ENCODE measurements around the gene GPRC5C.
A peak's percentile ranks its signal among the peaks of the same experiment; 100 is the strongest.

The GPRC5C gene, protein sequence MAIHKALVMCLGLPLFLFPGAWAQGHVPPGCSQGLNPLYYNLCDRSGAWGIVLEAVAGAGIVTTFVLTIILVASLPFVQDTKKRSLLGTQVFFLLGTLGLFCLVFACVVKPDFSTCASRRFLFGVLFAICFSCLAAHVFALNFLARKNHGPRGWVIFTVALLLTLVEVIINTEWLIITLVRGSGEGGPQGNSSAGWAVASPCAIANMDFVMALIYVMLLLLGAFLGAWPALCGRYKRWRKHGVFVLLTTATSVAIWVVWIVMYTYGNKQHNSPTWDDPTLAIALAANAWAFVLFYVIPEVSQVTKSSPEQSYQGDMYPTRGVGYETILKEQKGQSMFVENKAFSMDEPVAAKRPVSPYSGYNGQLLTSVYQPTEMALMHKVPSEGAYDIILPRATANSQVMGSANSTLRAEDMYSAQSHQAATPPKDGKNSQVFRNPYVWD

DNA sequence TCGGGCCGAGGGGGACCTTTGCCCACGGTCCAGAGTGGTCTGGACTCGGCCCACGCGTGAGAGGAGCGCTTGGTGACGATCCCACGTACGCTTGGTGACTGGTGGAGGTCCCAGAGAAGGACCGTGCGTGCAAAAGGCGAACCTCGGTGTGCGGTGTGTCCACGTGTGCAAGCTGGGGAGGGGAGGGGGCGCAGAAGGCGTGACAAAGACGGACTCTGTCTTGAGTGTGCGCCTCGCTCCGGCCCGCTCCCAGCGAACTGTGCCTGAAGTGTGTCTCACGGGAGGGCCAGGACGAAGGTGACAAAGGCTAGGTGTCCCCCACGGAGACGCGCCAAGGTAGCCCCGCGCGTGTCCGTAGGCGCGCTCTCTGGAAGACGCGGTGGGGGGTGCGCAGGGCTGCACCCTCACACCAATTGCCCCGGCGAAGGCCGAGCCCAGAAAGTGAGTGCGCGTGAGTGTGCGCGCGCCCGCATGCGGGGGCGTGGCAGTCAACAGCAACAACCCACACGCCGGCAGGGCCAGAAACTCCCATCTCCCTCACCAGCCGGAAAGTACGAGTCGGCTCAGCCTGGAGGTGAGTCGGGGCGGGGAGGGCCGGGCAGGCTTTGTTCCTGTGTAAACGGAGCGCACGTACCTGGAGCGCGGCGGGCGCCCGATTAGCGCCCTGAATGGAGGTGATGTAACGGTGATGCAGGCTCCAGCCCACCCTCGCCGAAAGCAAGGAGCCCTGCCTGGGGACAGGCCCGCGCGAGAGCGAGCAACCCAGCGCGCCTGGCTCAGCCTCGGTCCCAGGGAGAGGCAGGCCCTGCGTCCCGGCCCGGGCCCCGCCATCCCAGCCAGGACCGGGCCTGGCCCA is at the start of gene GPRC5C:
Gene GPRC5C, plus strand, starts transcription at position 521 of the 856 bp plus-strand sequence. CDS start 7,689 bp downstream, outside the sequence.
- DNase-seq (ENCODE audit: low read depth, low spot score) = peak; percentile 89

DNA sequence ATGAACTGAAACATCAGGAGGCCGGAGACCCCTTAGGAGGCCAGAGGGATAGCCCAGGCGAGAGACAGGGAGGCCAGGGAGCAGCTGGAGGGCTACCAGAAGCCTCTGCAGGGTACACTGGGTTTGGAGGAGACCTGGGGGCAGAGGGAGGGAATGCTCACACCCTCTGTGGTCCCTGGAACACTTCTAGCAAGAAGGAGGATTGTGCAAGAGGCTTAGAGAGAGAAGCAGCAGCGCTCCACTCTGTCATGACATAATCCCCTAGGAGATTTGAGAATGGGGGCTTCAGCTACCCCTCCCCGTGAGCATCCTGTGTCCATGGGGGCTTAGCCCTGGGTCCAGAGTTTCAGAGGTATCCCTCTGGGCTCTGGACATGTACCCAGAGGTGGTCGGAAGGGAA is 48.7 kb upstream of the GPRC5C start:
- DNase-seq (ENCODE audit: low read depth, low spot score) = no peak

DNA sequence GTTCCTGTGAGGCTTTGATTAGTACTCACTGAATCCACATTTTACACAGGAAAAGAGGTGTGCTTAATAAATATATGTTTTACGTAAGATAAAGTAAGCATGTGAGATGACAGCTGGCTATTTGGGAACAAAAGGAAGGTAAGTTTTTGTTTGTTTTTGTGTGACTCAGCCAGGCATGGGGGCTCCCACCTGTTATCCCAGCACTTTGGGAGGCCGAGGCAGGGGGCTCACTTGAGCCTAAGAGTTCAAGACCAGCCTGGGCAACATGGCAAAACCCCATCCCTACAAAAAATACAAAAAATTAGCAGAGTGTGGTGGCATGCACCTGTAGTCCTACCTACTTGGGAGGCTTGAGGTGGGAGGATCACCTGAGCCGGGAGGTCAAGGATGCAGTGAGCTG is 46.7 kb upstream of the GPRC5C start:
- no peak for DNase-seq (ENCODE audit: low read depth, low spot score)

DNA sequence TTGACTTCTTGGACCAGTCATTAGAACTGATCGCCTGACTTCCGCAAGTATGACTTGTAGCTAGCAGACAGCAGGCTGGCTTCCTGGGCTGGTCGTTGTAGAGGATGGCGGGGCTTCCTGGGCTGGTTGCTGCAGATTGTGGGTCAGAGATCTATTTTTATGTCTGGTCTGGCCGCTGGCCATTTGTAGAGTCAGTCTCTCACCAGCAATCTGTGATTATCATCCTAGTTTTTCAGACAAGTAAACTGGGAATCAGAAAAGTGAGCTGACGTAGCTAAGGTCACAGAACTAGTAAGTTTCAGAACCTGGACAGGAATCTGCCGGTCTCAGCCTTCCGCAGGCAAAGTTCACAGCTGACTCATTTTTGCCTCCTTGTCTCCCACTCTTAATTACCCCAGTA is 45.5 kb upstream of the GPRC5C start:
- DNase-seq (ENCODE audit: low read depth, low spot score) = no peak

DNA sequence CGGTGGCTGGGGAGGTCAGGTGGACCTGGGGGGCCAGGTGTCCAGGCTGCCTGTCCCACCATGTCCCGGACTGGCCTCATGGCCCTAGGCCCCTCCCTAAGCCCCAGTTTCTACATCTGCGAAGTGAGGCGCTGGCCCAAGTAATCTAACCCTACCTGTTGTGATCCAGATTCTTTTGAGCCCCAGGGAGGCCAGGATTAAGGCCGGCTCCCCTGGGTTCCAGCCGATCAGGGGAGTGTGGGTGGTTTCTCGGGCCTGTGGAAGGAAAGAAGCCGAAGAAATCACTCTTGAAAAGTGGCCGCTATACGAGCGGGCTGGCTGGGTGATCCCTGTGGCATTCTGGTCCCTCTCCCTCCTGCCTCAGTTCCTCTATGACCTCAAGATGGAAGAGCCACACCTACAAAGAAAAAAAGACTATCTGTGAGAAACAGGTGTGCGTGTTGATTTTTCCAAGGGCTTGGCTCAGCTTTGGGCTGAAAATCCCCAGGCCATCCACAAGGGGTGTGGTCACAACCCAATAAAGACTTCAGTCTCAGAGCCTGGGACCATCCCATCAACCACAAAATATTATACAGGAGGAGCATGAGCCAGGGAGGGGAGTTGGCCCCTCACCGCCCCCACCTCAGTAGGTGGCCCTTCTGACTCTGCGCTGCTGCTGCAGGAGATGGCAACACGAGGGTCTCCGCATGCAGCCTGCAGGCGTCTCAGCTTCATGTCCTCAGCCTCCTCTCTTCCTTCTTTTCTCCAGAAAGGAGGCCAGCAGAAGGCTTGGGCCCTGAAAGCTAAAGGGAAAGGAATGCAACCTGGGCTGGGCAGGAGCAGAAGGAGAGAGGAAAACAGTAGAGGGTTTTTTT is 44.3 kb upstream of the GPRC5C start:
- DNase-seq (ENCODE audit: low read depth, low spot score) = no peak

DNA sequence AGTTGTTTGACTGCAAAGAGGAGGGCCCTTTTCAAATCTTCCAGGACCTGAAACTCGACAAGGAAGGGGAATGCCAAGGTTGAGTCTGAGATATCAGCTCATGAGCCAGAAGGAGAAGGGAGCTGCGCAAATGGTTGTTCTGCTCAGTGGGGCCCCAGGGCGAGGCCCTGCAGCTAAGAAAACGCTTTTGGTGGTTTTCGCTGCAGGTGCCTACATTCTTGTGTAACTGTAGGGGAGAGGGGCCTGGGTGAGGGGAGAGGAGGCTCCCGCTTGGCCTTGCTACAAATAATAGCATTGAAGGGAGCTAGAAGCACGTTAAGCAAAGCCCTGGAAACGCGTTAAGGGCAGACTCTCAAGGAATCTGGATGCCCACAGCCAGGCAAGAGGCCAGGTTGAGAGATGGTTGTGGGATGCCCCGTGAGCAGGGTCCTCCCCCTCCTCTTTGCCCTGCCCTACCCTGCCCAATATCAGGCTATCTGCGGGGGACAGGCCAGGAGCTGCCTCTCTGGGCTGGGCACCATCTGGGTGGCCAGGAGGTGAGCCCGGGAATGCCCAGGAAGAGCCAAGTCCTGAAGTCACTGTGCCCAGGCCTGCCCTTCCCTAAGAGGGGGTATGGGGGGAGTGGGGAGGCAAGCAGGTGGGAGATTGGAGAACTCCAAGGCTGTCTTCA is 42.7 kb upstream of the GPRC5C start:
- DNase-seq (ENCODE audit: low read depth, low spot score) = peak; percentile 33

DNA sequence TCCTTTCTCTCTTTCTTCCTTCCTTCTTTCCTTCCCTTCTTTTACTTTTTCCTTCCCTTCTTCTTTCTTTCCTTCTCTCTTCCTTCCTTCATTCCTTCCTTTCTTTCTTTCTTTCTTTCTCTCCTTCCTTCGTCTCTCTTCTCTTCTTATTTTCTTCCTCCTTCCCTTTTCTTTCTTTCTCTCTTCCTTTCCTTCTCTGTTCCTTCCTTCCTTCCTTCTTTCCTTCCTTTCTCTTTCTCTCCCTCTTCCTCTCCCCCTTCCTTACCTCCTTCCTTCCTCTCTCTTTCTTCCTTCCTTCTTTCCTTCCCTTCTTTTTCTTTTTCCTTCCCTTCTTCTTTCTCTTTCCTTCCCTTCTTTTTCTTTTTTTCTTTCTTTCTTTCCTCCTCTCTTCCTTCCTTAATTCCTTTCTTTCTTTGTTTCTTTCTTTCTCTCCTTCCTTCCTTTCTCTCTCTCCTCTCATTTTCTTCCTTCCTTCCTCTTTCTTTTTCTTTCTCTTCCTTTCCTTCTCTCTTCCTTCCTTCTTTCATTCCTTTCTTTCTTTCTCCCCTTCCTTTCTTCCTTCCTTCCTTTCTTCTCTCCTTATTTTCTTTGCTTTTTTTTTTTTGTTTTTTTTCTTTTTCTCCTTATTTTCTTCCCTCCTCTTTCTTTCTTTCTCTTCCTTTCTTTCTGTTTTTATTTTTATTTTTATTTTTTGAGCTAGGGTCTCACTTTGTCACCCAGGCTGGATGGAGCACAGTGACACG is 41.8 kb upstream of the GPRC5C start:
- no peak for DNase-seq (ENCODE audit: low read depth, low spot score)

DNA sequence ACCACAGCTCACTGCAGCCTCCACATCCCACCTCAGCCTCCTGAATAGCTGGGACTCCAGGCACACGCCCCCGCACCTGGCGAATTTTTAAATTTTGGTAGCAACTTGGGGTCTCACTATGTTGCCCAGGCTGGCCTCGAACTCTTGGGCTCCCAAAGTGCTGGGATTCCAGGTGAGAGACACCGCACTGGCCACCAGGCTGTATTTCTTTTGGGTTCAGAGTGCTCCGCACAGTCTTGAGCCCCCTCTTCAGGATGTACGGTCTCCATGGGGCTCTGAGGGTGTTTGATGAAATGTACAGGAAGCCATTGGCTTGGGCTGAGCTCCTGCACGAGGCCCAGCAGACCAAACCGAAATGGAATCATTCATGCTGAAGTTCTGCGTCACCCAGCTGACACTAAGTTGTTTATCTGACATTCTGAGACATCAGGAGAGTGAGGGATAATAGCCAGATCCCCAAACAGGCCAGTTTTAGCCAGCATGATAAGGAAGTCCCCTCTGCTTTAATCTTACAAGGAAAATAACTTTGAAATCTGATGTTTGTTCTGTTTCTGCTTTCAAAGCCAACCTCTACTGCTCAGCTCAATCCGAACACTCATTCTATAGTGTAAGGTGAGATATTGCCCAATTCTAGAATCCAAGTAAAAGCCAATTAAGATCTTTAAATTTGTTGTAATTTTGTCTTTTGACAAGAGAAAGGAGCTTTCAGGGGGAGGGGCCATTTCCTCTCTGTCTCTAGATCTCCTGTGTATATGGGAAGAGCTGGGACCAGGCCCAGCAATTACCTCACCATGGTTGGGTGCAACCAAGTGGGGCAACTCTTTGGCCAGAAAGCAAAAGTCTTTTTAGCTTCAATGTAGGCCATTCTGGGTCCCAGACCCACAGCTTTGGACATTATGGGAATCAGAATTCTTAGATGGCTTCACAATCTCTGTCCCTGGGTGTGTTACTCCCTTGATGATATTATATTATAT is 40.9 kb upstream of the GPRC5C start:
- DNase-seq (ENCODE audit: low read depth, low spot score) = peak; percentile 68

DNA sequence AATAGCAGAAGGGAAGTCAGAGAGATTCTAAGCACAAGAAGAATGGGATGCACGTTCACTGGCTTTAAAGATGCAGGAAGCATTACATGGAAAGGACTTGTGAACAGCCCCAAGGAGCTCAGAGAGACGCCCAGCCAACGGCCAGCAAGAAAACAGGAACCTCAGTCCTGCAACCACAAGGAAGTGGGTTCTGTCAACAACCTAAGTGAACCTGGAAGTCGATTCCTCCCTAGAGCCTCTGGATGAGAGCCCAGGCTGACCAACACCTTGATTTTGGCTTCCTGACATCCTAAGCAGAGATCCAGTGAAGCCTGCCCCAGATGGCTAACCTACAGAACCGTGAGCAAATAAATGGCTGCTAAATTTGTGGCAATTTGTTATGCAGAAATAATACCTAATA is 40.1 kb upstream of the GPRC5C start:
- no peak for DNase-seq (ENCODE audit: low read depth, low spot score)

DNA sequence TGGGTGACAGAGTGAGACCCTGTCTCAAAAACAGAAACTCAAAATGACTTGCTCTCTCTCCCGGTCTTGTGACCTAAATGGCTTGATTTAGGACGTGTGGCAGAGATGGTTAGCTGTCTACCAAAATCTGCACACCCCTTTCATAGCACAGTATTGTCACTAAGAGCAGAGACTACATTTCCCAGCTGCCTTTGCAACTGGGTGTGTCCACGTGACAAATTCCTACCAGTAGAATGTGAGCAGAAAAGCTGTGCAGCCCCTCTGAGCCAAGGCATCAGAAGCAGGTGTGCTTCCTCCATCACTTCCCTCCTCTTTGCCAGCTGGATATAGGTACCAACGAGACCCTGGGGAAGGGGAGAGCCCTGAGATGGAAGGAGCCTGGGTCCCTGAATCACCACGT is 39.0 kb upstream of the GPRC5C start:
- no peak for DNase-seq (ENCODE audit: low read depth, low spot score)

DNA sequence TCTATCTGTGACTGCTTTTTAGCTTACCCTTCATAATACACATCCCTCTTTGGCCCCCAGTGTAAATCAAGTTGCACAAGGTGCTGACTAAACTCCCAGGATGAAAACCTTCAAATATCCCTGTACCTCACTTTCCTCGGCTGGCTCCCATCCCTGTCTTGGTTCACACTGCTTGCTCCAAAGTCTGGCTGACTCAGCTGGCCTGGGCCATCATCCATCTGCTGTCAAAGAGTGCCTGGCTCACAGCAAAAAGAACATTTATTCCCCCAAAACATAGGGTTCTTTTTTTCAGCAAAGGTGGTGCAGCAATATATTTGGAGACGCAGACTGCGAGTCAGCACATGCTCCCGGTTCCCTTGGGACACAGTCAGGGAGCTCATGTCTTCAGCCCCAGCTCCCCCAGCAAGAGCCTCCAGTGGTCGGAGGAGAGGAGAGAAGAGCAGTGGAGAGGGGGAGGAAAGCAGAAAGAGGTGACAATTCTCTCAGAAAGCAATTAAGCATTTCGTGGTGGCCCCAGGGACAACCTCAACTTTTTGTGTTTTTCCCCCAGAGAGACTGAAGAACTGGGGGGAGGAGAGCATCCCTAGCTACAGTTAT is 38.4 kb upstream of the GPRC5C start:
- DNase-seq (ENCODE audit: low read depth, low spot score) = no peak

DNA sequence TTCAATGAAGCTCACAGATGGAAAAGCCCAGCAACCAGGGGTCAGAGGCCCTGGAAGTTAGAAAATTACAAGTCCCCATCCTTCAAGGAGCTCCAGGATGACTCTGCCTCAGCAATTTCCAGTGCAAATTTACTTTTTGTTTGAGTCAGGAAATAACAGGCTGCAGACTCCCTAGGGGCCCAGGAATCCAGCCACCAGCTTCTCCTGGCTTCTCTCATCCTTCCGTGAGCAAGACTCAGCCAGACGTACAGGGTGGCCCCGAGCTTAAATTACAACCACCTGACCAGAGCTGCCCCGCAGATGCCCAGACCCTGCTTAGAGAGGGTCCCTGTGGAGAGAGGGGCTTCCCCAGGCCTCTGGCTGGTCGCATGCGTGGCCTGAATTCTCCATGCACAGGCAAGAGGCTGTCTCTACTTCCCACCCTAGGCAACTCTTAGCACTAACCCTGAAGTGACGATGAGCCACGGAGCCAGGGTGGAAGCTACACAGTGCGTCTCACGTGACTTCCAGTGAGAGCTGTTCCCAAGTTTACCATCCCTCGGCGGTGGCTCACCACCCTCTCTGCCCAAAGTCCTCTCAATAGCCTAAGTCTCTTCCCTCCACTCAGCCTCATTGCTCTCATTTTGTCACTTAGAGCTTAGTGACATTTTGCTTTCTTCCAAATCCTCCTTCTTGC is 37.5 kb upstream of the GPRC5C start:
- DNase-seq (ENCODE audit: low read depth, low spot score) = no peak

DNA sequence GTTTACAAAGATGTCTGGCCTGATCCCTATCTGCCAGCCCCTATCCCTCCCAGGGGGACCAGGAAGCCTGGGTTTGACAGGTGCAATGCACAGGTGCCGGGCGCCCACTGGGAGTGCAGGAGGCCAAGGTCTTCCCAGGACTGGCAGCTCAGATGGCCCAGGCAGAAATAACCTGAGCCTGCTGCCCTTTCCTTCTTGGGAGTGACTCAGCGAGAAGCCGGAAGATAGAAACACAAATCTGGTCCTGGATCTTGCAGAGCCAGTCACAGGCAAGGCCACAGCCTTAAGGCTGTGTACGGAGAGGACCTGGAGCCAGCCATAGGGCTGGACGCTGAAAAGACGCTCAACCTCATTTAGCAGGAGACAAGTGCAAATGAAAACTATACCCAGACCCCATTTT is 36.9 kb upstream of the GPRC5C start:
- peak; percentile 51 for DNase-seq (ENCODE audit: low read depth, low spot score)

DNA sequence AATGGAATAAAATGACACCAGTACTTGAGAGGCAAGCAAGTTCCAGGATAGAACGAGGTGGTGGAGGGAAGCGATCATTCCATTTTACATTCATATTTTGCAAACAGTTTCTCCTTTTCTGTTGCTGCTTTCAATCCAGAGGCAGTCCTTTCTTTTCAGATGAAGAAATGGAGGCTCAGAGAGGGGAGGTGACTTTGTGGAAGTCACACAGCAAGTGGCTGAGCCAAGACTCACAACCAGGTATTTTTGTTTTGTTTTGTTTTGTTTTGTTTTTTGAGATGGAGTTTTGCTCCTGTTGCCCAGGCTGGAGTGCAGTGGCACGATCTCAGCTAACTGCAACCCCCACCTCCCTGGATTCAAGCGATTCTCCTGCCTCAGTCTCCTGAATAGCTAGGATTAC is 35.3 kb upstream of the GPRC5C start:
- no peak for DNase-seq (ENCODE audit: low read depth, low spot score)

DNA sequence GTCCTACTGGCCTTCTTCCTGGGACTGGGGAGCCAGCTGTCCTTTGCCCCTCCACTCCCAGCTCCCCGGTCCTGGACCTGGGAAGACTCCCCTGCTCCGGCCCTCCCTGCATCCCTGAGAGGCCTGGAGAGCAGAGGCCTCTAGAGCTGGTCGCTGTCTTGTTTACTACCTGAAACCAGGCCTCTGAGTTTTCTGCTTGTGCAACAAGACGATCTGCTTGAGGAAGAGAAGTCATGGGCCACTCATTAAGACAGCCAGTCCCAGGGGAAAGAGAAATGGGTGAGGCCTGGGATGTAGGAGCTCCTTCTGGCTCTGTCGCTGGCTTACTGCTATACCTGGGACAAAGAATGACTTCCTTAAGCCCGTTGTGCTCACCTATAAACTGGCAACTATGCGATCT is 29.8 kb upstream of the GPRC5C start:
- DNase-seq (ENCODE audit: low read depth, low spot score) = no peak

DNA sequence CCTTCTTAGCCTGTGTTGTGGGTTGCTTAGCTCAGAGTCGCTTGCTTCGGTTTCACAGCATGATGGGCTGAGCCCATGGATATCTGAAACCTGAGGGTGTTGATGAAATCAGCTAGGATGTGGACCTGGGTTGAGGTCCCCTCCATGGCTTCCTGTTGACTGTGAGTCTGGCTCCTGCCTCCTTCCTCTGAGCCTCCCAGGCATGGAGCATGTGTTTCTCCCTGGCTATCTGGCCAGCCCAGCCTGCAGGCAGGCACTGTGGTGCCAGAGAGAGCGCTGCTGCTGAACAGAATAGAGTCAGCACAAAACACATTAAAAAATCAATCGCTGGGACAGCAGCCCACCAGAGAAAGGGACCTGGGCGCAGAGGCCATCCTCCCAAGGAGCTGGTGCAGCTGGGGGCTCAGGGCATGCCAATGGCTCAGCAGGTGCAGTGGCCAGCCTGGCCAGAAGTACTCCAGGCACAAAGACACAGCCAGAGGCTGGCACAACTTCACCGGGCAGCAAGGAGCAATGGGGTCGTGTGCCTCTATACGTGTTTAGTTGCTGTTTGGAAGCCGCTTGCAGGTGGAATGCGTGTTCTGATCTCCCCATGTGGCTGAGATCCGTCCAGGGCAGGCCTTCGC is 28.3 kb upstream of the GPRC5C start:
- peak; percentile 35 for DNase-seq (ENCODE audit: low read depth, low spot score)

DNA sequence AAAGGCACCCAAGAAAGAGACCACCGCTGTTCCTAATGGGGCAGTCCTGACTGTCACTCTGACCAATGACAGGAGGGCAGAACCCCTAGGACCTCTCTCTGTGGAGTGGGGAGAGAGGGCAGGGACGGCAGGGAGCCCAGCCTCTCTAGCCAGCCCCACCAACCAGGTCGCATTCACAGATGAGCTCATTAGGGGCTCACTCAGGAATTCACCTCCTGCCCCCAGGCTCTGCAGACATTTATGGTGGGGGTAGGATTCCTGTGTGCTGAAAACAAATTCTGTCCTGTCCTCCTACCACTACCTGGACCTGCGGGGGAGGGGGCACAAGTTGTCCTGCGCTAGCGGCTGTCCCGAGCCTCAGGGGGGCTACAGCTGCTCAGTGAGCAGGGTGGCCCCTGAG is 27.7 kb upstream of the GPRC5C start:
- DNase-seq (ENCODE audit: low read depth, low spot score) = peak; percentile 91

DNA sequence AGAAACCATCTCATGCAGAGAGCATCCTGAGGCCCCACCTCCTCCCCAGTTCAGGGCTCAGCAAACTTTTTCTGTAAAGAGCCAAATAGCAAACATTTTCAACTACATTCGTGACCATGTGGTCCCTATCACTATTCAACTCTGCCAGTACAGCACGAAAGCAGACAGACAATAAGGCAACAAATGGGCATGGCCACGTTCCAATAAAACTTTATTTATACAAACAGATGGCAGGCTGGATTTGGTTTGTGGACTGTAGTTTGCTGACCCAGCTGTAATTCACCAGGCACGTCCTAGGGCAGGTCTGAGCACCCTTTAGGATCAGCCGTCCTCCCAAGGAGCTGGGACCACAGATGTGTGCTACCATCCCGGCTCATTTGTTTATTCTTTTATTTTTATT is 27.1 kb upstream of the GPRC5C start:
- DNase-seq (ENCODE audit: low read depth, low spot score) = no peak
